Measurements from ENCODE around the gene FTO.

The FTO gene

GRCh38 chr16:53891409-53892139, 187.6 kb downstream of the FTO start:
- DNase-seq (ENCODE audit: low read depth in 2 of 2): no peak
- no peak for TF ChIP-seq CTCF (IDR thresholded peaks at IDR 0.05; ENCODE audit: low read depth, low read length)

GRCh38 chr16:53892155-53892554, 188.2 kb downstream of the FTO start:
- peak; percentile 71 for TF ChIP-seq CTCF (IDR thresholded peaks at IDR 0.05; ENCODE audit: low read depth, low read length)
- DNase-seq (ENCODE audit: low read depth in 2 of 2): peak; percentile 85 to 87
- no peak overlapping the region for H3K4me3 ChIP-seq (replicated peaks in 1 of 2; ENCODE audit: low read depth in 2 of 2, low read length in 2 of 2)

More at GRCh38 chr16:53891409-53892139, 187.6 kb downstream of the FTO start:
- H3K4me3 ChIP-seq (replicated peaks in 1 of 2; ENCODE audit: low read depth in 2 of 2, low read length in 2 of 2): no peak overlapping the region

GRCh38 chr16:53893731-53894435, 189.9 kb downstream of the FTO start:
- TF ChIP-seq CTCF (IDR thresholded peaks at IDR 0.05; ENCODE audit: low read depth, low read length): no peak
- no peak overlapping the region for H3K4me3 ChIP-seq (replicated peaks in 1 of 2; ENCODE audit: low read depth in 2 of 2, low read length in 2 of 2)
- peak; percentile 58 to 85 for DNase-seq (ENCODE audit: low read depth in 2 of 2)

GRCh38 chr16:53894686-53895085, 190.7 kb downstream of the FTO start:
- no peak overlapping the region for H3K4me3 ChIP-seq (replicated peaks in 1 of 2; ENCODE audit: low read depth in 2 of 2, low read length in 2 of 2)
- DNase-seq (ENCODE audit: low read depth in 2 of 2): no peak
- no peak for TF ChIP-seq CTCF (IDR thresholded peaks at IDR 0.05; ENCODE audit: low read depth, low read length)

GRCh38 chr16:53895433-53895832, 191.5 kb downstream of the FTO start:
- no peak for TF ChIP-seq CTCF (IDR thresholded peaks at IDR 0.05; ENCODE audit: low read depth, low read length)
- no peak for DNase-seq (ENCODE audit: low read depth in 2 of 2)
- no peak overlapping the region for H3K4me3 ChIP-seq (replicated peaks in 1 of 2; ENCODE audit: low read depth in 2 of 2, low read length in 2 of 2)

GRCh38 chr16:53895851-53896250, 191.9 kb downstream of the FTO start:
- TF ChIP-seq CTCF (IDR thresholded peaks at IDR 0.05; ENCODE audit: low read depth, low read length): no peak
- DNase-seq (ENCODE audit: low read depth in 2 of 2): no peak

More at GRCh38 chr16:53895851-53896250, 191.9 kb downstream of the FTO start:
- H3K4me3 ChIP-seq (replicated peaks in 1 of 2; ENCODE audit: low read depth in 2 of 2, low read length in 2 of 2): no peak overlapping the region
